ENCODE measurements around the gene CLK4.

Gene CLK4

DNA sequence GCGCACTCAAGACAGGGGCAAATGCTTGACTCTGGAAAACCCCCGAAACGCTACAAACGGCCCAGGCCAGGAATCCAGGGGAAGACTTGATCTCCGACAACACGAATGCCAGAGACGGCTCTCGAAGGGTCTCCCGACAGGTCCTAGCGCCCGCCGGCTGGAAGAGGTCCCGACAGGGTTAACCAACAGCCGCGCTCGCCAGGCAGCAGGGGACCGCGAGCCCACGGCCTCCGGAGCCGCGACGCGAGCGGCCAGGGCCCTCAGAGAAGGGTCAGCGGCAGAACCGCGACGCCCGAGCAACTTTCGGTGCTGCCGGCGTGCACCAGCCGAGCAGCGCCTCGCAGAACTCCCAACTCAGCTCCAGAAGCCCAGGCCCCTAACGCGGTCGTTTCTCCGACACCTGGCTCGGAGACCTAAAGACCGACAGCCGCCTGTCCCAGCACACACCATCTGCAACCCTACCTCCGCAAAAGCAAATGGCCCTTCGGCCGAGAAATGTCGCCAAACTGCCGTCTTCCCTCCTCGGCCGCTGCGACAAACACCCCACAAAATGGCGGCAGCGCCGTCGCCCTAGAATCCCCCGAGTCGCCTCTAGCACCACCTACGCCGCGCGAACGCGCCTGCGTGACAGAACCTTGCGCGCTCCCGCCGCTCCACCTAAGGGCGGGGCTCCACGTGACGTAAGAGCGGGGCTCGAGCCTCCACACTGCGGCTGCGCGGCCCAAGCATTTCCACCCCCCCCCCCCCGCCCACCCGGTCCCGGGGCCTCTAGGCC is at the start of gene CLK4:
TSS of gene CLK4 (minus strand) at position 567 of the 775 bp plus-strand sequence. CDS start 3,634 bp downstream, outside the sequence.
- DNase-seq, result peak; percentile 95

DNA sequence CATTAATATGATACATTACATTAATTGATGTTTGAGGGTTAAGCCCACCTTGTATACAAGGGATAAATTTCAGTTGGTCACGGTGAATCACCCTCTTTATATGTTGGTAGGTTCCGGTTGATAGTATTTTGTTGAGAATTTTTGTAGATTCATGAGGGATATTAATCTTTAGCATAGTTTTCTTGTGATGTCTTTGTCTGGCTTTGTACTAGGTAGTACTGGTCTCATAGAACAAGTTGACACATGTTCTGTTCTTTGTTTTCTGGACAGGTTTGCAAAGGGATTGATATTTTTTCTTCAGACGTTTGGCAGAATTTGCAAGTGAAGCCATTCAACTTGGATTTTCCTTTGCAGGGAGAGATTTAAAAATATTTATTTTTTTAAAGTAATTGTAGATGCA is 49.1 kb upstream of the CLK4 start:
- no peak for DNase-seq

DNA sequence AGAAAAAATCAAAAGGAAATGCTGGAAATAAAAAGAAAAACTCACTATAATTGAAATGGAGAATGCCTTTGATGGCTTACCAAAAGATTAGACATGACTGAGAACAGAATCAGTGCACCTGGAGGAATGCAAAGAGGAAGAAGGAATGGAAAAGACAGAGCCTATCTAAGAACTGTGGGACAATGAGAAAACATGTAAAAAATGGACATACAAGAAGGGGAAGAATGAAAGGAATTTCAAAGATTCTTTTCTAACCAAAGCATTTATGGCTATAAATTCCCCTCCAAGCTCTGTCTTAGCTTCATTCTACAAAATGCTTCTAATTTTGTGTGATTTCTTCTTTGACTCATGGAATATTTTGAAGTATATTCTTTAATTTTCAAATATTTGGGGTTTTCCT is 47.5 kb upstream of the CLK4 start:
- DNase-seq, result no peak

DNA sequence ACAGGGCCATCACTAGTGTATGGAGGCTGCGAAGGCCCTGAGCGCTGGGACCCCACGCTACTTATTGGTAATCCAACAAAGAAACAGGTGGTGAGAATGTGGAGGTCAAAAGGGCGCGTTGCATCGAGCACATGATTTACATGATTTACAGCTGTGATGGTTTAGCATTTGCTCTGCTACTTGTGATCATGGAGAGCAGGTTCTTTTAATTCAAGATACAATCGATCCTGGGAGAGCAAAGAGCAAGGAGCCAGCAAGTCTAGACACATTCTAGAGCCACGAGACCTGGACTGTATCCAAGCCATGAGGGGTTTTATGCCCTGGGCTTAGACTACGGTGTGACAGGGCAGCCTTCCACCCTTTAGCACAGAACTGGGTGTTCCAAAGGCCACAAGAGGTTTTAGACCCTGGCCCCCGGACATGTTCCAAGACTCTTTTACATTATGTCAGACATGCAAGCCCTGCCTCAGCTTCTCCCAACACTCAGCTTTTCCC is 47.0 kb upstream of the CLK4 start:
- no peak for DNase-seq

DNA sequence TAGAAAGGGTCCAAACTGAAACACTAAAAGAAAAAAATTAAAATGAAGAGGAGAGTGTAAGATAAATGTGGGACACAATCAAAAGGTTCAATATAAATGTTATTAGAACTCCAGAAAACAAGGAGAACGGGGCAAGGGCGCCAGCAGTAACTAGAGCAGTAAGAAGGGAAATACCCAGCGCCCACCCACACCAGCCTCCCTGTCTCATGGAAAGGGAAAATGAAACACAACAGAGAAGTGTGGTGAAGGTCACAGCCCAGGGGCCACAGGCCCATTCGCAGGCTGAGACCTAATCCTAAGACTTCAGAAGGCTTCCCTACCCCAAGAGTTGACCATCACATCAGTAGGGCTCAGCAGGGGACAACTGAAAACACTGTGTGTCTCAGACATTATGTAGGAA is 45.8 kb upstream of the CLK4 start:
- DNase-seq, result no peak

DNA sequence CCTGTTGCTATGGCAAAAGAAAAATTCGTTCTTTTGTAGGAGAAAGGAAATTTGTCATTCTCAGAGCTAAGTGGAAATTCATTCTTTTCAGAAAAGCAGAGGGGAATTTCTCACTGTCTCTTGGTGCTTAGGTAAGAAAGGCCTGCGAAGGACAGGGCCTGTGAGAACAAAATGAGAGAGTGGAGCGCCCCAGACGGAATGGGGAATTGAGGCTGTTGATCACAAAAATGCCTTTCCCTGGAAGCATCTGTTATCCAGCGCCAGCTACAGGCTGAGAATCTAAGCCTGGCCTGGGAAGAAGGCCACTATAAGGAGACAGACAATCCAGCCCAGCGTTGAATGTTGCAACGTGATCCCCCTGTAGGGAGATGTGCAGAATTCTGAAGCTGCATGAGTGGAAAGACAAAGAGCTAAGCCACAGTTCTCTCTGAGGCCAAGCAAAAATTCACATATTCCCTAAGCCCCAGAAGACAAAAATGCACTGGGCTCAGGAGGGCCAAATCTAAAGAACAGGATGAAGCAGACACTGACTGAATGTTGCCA is 44.8 kb upstream of the CLK4 start:
- no peak for DNase-seq

DNA sequence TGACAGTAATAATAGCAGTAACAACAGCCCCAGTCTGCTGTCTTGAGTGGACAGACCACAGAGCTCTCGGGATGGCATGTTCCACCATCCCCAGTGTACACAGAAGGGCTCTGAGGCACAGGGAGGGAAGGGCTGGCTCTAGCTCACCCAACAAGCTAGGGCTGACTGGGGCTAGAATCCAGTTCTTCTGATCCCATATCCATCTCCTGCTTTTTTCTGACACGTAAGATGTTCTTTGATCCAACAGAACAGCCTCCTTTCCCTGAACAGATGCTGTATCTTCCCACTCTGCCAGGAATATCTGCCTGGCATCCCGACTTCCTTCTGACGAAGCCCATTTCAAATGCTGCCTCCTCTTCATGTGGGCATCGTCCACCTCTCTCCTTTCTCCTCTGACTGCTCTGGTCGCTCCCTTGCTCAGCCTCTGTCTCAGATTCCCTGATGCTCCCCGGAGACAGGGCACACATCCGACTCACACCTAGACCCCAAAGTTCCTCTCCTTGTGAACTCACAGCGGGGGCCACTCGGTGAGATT is 43.6 kb upstream of the CLK4 start:
- DNase-seq, result no peak

DNA sequence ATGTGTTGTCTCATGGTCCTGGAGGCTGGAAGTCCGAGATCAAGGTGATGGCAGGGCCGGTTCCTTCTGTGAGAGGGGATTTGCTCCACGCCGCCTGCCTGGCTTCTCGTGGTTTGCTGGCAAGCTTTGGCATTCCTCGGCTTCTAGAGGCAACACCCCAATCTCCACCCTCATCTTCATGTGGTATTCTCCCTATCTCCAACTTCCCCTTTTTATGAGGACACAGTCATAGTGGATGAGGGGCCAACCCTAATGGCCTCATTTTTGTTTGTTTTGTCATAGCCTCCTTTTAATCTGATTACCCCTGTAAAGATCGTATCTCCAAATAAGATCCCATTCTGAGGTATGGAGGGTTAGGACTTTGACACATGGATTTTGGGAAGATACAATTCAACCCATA is 41.7 kb upstream of the CLK4 start:
- no peak for DNase-seq

DNA sequence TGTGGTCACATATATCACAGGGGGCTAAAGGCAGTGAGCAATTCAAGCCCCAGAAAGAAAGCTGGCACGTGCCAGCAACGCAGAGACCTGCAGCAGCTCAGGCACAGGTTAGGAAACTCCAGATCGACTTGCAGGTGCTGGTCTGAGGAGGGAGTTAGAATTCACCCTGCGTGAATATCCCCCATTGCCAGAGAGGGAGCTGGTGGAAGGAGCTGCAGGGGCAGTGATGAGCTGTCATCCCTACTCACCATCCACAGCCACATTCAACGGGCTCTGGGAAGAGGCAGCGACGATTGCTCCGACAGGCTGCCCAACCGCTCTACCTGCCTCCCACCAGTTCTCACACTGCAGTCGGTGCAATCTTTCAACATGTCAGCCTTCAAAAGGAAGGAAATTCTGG is 40.8 kb upstream of the CLK4 start:
- DNase-seq, result no peak

DNA sequence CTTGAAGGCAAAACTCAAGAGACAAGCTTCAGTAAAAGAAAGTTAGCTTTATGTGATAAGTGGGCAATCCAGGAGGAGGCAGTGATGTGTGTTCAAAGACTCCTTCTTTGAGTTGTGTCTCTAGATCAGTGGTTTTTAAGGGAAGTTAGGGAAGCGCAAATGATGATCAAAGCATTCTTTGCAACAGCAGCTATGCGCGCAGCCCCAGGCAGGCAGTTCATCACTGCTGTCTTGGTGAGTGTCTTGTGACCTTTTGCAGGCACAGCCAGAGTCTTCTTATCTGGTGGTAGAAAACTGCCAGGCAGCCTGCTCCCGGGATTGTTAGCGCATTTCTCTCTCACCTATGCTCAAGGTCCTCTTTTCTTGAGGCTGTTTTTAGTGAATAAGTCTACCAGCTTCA is 40.3 kb upstream of the CLK4 start:
- DNase-seq, result no peak

DNA sequence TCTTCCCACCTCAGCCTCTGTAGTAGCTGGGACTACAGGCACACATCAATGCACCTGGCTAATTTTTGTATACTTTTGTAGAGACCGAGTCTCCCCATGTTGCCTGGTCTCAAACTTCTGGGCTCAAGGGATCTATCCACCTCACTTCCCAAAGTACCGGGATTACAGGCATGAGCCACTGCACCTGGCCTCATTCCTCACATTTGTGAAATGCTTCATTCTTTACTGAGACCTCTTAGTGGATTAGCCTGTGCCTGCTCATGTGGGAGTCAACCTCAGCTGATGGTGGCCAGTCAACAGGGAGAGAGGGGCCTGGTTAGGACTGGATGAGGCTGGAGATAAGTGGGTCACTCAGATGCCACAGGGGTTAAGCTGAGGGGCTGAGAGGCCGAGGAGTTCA is 37.3 kb upstream of the CLK4 start:
- no peak for DNase-seq

DNA sequence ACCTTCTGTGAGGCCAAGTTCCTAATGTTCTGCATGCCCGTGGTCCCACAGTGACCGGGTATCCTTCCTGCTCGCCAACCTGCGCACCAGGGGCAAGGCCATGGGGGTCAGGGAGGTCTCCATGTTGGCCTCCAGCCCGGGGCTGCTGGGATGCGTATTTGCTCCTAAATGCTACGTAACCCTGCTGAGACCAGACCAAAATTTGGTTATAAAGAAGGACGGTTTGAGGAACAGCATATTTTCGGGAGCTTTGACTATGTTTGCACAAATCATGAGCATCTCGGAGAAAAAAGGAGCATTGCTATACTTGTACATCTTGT is 35.7 kb upstream of the CLK4 start:
- no peak for DNase-seq

DNA sequence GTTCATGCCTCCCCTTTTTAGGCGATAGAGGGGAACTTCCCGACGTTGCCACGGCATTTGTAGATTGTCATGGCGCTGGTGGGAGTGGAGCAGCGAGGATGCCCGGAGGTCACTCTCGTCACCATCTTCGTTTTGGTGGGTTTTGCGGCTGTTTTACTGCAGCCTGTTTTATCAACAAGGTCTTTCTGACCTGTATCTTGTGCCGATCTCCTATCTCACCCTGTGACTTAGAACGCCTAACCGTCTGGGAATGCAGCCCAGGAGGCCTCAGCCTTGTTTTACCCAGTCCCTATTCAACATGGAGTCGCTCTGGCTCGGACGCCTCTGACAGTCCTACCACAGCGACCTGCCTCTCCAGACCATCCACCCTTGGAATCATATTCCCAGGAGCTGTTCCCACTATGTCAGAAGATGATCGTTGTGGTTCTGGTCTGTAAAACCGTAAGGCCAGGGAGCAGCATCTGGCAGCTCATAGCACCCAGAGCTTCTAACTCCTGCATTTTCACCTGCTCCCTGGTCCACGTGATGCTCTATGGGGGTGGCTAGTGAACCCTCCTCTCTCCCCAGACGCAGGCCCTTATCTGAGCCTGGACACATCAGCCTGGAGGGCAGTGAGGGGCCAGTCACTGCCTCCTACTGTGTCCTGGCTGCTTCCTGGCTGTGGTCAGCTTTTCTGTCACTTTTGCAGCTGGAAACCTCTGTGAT is 35.1 kb upstream of the CLK4 start:
- no peak for DNase-seq

DNA sequence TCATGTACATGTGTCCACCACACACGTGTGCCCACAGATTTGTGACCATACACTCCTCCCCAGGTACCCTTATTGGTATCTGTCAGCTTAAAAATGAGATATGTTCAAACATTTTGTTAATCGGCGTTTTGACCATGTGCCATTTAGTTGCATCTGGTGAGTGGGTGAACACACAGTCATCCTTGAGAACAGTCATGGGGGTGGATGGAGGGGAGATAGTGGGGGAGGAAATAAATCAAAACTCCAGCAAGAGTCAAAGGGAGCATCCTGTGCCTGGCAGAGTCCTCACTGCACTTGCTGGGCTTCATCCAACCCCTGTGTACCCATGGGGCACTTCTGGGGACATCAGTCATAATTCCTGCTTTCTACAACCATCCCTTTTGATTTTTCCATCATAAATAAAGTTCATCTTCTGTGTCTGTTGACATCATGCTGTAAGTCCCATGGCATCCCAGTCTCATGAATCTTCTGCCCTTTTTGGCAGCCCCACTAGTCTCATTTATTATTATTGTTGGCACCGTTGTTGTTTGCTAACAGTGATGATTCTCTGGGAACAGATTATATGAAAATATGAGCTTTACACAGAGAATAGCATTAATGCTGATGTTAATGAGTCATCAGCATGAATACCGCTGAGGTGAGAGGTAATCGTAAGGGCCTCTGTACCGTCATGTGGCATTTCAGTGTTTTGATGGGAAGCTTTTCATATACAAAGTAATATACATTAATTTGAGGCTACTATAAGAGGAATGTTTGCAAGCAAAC is 24.4 kb upstream of the CLK4 start:
- DNase-seq, result no peak

DNA sequence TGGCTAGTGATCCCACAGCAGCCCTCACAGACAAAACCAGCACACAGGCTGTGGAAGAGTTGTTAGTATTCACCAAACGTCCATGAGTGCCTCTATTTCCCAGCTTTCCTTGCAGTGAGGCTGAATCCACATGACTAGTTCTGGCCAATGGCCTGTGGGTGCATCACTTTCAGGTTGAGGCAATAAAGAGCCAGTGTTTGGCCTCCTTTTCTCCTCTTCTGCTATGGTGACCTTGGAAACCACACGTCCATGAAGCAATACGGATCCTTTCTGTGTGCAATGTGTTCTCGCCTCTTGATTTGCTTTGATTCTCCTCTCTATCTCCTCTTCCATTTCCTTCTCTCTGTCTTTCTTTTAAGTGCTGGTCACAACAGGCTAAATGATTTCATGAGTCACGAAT is 23.4 kb upstream of the CLK4 start:
- DNase-seq, result no peak

DNA sequence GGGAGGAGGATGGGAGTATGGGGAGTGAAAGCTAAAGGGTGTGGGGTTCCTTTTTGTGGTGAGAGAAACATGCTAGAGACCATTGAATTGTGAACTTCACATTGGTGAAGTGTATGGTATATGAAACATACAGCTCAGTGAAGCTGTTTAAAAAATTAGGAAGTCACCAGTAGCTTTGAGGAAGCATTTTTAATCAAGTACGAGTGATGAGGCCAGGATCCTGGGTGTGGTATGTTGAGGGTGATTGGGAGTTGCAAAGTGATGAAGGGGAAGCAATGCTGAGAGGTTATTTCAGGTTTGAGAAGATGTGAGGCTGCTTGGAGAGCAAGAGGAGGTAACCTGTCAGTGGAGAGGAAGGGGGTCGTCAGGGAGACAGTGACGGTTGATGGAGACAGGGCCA is 22.7 kb upstream of the CLK4 start:
- no peak for DNase-seq

DNA sequence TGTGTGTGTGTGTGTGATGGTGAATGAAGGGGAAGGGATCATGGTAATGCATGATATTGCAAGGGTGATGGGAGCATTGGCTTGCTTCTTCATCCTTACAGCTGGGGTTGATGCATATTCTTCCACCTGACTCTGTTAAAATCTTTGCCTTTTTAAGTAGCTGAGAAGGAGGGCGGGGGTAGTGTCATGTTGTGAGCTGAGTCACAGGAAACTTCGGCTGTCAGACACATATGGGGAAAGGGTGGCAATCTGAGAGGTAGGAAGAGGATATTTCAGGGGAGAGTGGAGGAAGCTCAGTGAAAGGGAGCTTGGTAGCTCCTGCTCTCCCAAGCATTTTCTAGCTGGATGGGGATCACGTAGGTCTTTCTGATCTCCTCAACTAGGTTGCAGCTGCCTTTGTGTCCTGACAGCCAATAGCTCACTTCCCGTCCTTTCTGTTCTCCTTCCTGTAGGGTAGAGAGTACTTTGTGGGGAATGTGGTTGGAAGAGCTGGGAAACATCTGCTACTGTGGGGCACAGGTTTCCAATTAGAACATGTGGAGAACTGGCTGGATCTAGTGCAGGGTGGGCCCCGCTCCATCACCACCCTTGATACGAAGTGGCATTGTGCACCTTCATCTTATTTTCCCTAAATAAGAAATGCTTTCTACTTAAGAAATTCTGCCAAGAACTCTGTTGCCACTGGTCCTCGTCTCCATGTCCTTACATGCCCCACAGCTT is 18.1 kb upstream of the CLK4 start:
- DNase-seq, result no peak

DNA sequence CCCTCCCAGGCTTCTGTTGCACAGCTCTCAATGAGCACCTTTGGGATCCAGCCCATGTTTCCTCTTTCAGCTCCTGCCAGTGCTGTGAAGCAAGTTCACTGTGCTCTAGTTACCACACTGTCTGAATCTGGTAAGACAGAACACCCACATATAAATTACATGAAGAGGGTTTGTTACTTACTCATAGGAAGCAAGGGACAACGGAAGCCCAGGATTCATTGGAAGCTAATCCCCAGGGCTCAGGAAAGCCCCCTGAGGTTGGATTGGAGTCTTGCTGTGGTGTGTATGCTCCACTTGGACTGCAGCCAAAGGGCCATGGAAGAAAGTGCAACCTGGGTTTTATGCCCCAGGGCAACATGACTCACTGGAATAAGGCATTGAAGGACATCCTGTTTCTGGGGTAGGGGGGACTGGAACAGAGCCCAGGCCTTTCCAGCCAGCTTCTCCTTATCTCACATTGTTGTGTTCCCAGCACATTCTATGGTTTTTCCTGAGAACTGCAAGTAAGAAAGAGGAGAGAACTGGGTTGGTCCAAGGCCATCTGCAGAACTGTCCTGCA is 15.6 kb upstream of the CLK4 start:
- no peak for DNase-seq

DNA sequence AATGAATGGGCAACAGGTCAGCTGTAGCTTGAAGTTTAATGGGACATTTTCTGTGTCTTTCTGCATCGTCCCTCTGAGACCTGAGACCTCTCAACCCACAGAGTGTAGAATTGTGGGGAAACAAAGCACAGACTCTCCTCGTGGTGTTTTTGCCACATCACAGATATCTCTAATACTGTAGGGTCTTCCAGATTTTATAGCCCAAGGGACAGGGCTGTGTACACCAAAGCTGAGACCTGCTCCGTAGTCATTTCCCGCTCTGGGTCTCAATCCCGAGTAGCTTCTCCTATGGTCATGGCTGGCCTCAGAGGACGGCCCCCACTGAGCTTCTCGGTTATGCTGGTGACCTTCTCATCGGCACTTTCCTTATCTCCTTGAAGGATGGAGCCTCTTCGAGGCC is 14.9 kb upstream of the CLK4 start:
- DNase-seq, result no peak

DNA sequence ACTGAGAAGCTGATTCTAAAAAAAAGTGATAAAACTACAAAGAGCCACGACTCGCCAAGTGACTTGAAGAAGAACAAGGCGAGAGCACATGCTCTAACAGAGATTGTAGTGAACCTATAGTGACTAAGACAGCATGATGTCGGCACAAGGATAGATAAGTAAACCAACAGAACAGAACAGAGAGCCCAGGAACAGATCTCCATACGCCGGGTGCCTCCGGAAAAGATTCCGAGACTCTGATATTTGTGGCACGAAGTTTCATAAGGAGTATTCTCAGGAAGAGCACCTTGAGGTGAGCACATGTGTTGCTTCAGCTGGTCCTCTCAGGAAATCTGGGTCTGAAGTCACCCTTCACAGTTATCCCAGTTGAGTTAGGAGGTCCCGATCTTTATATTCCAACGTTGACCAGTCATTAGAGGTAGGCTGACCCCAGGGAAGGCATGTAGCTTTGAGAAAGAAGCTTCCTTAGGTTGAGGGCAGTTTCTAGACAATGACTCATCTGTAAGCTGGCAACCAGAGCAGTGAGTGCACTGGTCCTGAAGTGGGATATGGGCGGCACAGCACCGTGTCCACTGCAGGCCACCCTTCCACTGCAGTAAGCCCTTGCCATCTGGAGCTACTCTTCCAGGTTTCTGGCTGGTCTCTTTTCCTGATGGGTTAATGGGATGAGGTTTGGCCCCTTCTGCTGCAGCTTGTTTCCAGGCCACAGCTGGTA is 13.6 kb upstream of the CLK4 start:
- DNase-seq, result no peak

DNA sequence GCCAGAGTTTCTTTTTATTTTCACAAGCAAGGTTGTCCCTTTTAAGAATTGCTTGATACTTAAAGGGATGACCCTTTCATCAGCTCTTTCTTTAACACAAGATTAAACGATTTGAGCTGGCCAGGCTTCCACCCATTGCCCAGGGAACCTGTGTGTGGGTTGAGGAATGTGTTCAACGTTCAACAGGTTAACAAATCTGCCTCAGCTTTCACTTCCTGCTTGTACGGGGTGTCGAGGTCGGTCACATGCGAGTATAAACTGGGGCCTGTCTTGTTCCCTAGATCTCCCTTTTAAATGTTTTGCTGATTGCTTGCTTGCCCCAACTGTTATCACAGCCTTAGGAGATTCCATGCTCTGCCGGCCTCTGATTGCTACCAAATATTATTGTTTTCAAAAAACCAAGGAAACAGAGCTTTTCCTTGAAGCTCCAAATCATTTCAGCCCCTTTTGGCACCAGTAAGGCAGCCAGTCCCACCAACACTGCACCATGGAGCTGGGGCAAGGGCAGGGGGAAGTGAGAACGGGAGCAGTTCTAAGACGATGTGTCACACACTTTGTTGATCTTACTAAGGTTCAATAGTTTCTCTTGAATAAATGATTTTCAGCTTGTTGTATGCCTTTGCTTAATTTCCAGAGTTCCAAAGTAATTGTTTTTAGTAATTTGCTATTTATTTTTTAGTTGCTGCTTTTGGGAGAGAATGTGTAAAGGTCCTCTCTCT is 10.7 kb upstream of the CLK4 start:
- DNase-seq, result no peak
